GM21515 (cell line): Measurements from ENCODE around the gene SIGLEC11.
"Not testable (repeated sequence)": the region's sequence is repeated elsewhere in the genome, so short reads cannot be mapped to it uniquely, and the experiment has no call there.

Experiments
- ATAC-seq: cut with Tn5 transposase; IDR thresholded peaks from one replicate; pipeline ENCODE4 v1.9.1; 2021; ENCODE audit not compliant: unreplicated experiment

SIGLEC11 gene

GRCh38 chr19:49960980-49961379, at the start of gene SIGLEC11:
Gene SIGLEC11 (minus strand): TSS chr19:49961172. CDS start chr19:49961081, 91 bp downstream.
- ATAC-seq: not testable (repeated sequence)

- ATAC-seq: no peak
These were observed 47.6 kb upstream of the SIGLEC11 start for GRCh38 chr19:50008532-50008931.

- ATAC-seq: no peak
These were observed 47.0 kb upstream of the SIGLEC11 start for GRCh38 chr19:50007947-50008346.

- no peak for ATAC-seq
These were observed 46.2 kb upstream of the SIGLEC11 start for GRCh38 chr19:50007170-50007569.

GRCh38 chr19:50005428-50005827, 44.5 kb upstream of the SIGLEC11 start:
- ATAC-seq: no peak

- no peak for ATAC-seq
These were observed 42.9 kb upstream of the SIGLEC11 start for GRCh38 chr19:50003810-50004419.

- no peak for ATAC-seq
These were observed 42.3 kb upstream of the SIGLEC11 start for GRCh38 chr19:50003254-50003788.

- ATAC-seq: no peak
These were observed 41.5 kb upstream of the SIGLEC11 start for GRCh38 chr19:50002386-50002960.

- ATAC-seq: no peak
These were observed 40.8 kb upstream of the SIGLEC11 start for GRCh38 chr19:50001775-50002174.

- no peak for ATAC-seq
These were observed 40.0 kb upstream of the SIGLEC11 start for GRCh38 chr19:50000841-50001557.

- no peak for ATAC-seq
These were observed 39.3 kb upstream of the SIGLEC11 start for GRCh38 chr19:50000038-50000840.

- no peak for ATAC-seq
These were observed 38.5 kb upstream of the SIGLEC11 start for GRCh38 chr19:49999371-50000010.

GRCh38 chr19:49997709-49998108, 36.7 kb upstream of the SIGLEC11 start:
- no peak for ATAC-seq

- no peak for ATAC-seq
These were observed 27.5 kb upstream of the SIGLEC11 start for GRCh38 chr19:49988433-49988832.

- no peak for ATAC-seq
These were observed 27.0 kb upstream of the SIGLEC11 start for GRCh38 chr19:49988007-49988406.

- no peak for ATAC-seq
These were observed 26.3 kb upstream of the SIGLEC11 start for GRCh38 chr19:49987159-49987698.

- ATAC-seq: no peak
These were observed 25.4 kb upstream of the SIGLEC11 start for GRCh38 chr19:49986354-49986753.

GRCh38 chr19:49985871-49986270, 24.9 kb upstream of the SIGLEC11 start:
- ATAC-seq: no peak

GRCh38 chr19:49984491-49984890, 23.5 kb upstream of the SIGLEC11 start:
- no peak for ATAC-seq

GRCh38 chr19:49983645-49984229, 22.8 kb upstream of the SIGLEC11 start:
- no peak for ATAC-seq
